Activated CD8-positive, alpha-beta T cell treated with anti-CD3 and anti-CD28 coated beads for 36 hours (primary cell): ENCODE results near the gene TARDBP. TPM values are rescaled to one million over a fixed set of nuclear protein-coding genes. Genes with fewer than 3 reads are reported as not detected.
"Not testable (repeated sequence)": the region's sequence is repeated elsewhere in the genome, so short reads cannot be mapped to it uniquely, and the experiment has no call there.

Experiments
- ATAC-seq: fragments of 200-7000 bp; cut with Tn5 transposase; one replicate; pipeline ENCODE4 v1.10.0; 2021; ENCODE audit warnings: mild to moderate bottlenecking, moderate library complexity
- CTCF ChIA-PET: fragments of 350-600 bp; sonication (Branson Sonifier 250); formaldehyde crosslinking; loops from one replicate; lab custom pipeline; 2021; ENCODE audit warnings: antibody characterized with exemption; lab: Charles Lee
- POLR2A ChIA-PET: fragments of 350-600 bp; sonication (Branson Sonifier 250); formaldehyde crosslinking; loops from one replicate; lab custom pipeline; 2021; ENCODE audit warnings: antibody characterized with exemption; lab: Charles Lee
- DNase-seq: peaks from one replicate; pipeline ENCODE4 v3.0.0-alpha.2; 2020
- H3K27ac Mint-ChIP-seq: one replicate; pipeline ENCODE4 v1.8.0; 2021; ENCODE audit warnings: mild to moderate bottlenecking, mixed read lengths
- H3K27me3 Mint-ChIP-seq: one replicate; pipeline ENCODE4 v1.8.0; 2021; ENCODE audit warnings: mixed read lengths
- H3K36me3 Mint-ChIP-seq: one replicate; pipeline ENCODE4 v1.8.0; 2021; ENCODE audit warnings: low read depth, mixed read lengths
- H3K4me1 Mint-ChIP-seq: one replicate; pipeline ENCODE4 v1.8.0; 2021; ENCODE audit warnings: low read depth, mixed read lengths
- H3K4me3 Mint-ChIP-seq: one replicate; pipeline ENCODE4 v1.8.0; 2021; ENCODE audit warnings: mild to moderate bottlenecking, moderate library complexity, mixed read lengths
- H3K9me3 Mint-ChIP-seq: one replicate; pipeline ENCODE4 v1.8.0; 2021; ENCODE audit warnings: mixed read lengths
- CTCF ChIP-seq: fragments of 200-600 bp; IDR thresholded peaks from one replicate; pipeline ENCODE4 v1.8.0; 2022; ENCODE audit warnings: antibody characterized with exemption, mild to moderate bottlenecking
- intact Hi-C: fragments of 100-400 bp; cut with micrococcal nuclease; formaldehyde crosslinking; loops from one replicate; pipeline ENCODE4 v1.10.0; 2022
- total RNA-seq, 2 experiments: library from RNA; stranded (reverse); gene quantifications; one replicate each; pipeline ENCODE4 v1.2.3, GENCODE V29; 2021

The TARDBP gene
- total RNA-seq, 2 experiments from 2014 or later, result 152 to 163 TPM

DNA sequence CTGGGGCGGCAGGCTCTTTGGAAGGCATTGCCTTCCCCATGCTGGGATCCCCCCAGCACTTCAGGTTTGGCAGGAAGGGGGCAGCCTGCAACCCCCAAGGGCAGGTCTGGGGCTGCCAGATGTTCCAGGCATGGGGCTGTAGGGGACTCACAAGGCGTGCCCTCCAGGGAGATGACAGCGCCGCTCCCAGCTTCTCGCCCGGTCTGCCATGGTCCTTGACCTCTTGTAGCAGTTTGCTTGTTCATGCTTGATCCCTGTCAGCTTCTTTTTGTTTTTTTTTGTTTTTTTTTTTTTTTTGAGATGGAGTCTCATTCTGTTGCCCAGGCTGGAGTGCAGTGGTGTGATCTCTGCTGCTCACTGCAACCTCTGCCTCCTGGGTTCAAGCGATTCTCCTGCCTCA, 21.6 kb upstream of the TARDBP start:
- Mint-ChIP-seq H3K27ac (no peak overlapping the region), H3K9me3 (no peaks in the 10 kb centered on the region), H3K4me1 (peaks cover 7% of the 10 kb centered on the region), H3K36me3 (no peaks in the 10 kb centered on the region), H3K27me3 (no peaks in the 10 kb centered on the region), H3K4me3 (no peak overlapping the region)
- ATAC-seq (no peak), DNase-seq (no peak)
- POLR2A ChIA-PET, result interaction anchor here (0.6 kb wide), 1 partner anchor 312 kb away, joined by 3 read pairs; no protein-coding TSS in a partner anchor
- intact Hi-C loops, result no loop called here
- CTCF ChIA-PET, result no interaction called here
- no peak for TF ChIP-seq CTCF

DNA sequence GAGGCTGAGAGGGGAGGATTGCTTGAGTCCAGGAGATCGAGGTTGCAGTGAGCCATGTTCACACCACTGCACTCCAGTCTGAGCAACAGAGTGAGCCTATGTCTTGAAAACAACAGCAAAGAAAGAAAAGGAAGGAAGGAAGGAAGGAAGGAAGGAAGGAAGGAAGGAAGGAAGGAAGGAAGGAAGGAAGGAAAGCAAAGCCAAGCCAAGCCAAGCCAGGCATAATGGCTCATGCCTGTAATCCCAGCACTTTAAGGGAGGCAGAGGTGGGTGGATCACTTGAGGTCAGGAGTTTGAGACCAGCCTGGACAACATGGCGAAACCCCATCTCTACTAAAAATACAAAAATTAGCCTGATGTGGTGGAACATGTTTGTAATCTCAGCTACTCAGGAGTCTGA, 20.4 kb upstream of the TARDBP start:
- H3K27ac Mint-ChIP-seq, H3K9me3 Mint-ChIP-seq, H3K4me1 Mint-ChIP-seq, DNase-seq, H3K36me3 Mint-ChIP-seq, ATAC-seq, POLR2A ChIA-PET, H3K27me3 Mint-ChIP-seq, intact Hi-C loops, CTCF ChIA-PET, H3K4me3 Mint-ChIP-seq: not testable (repeated sequence)

DNA sequence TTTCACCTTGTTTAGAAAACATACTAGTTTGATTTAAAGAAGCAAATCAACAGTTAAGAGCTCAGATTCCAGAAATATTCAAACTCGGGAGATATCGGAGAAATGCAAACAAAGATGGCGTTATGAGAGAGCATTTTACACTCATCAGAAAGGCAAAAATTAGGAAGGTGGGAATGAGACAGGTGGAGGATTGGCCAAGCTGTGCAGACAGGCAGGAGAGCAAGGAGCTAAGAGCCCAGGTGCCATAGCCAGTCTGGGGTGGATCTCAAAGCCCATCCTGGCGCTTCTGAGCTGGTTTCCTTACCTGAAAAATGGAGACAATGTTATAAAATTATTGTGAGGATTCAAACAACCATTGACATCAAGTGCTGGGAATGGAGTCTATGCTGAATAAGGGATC, 19.6 kb upstream of the TARDBP start:
- TF ChIP-seq CTCF, result no peak
- Mint-ChIP-seq H3K4me1 (no peaks in the 10 kb centered on the region), H3K27ac (no peak overlapping the region), H3K4me3 (no peak overlapping the region), H3K36me3 (no peaks in the 10 kb centered on the region), H3K27me3 (no peaks in the 10 kb centered on the region), H3K9me3 (no peaks in the 10 kb centered on the region)
- DNase-seq, result no peak
- ATAC-seq, result no peak
- ChIA-PET CTCF (no interaction called here), POLR2A (interaction anchor here (0.9 kb wide), 1 partner anchor 497 kb away, joined by 3 read pairs; no protein-coding TSS in a partner anchor)
- intact Hi-C loops, result no loop called here

DNA sequence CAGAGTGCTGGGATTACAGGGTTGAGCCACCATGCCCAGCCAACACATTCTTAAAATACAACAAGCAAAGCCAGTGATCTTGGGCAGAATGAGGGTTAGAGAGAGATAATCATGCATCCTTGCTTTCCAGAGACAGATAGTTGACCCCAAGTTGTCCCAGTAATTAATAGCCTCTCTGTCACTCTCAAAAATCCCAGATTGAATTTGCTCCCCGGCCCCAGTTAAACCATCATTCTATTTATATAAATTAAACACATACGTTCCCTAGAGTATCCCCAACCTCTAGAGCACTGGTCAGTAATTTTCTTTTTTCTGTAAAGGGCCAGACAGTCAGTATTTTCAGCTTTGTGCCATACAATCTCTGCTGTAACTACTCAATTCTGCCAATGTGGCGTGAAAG, 16.4 kb upstream of the TARDBP start:
- intact Hi-C loops, result no loop called here
- POLR2A ChIA-PET, result no interaction called here

GRCh38 chr1:11000526-11000925, 11.9 kb upstream of the TARDBP start:
- Mint-ChIP-seq H3K4me3 (no peak overlapping the region), H3K27me3 (no peaks in the 10 kb centered on the region), H3K4me1 (no peaks in the 10 kb centered on the region), H3K27ac (no peak overlapping the region), H3K36me3 (no peaks in the 10 kb centered on the region), H3K9me3 (peaks cover 3% of the 10 kb centered on the region)
- intact Hi-C loops, result no loop called here
- ATAC-seq (no peak), DNase-seq (no peak)
- no peak for TF ChIP-seq CTCF
- POLR2A ChIA-PET, result interaction anchor here (1.1 kb wide), 1 partner anchor 12 kb away, joined by 5 read pairs; the partner anchor contains the start of gene TARDBP
- CTCF ChIA-PET, result no interaction called here

More for the DNA sequence above, 16.4 kb upstream of the TARDBP start:
- Mint-ChIP-seq H3K9me3 (peaks cover 3% of the 10 kb centered on the region), H3K36me3 (no peaks in the 10 kb centered on the region), H3K4me1 (no peaks in the 10 kb centered on the region), H3K4me3 (no peak overlapping the region), H3K27me3 (no peaks in the 10 kb centered on the region), H3K27ac (no peak overlapping the region)
- DNase-seq (no peak), ATAC-seq (no peak)
- TF ChIP-seq CTCF, result no peak
- CTCF ChIA-PET, result no interaction called here
